DND-41 (cell line): ENCODE measurements around the gene EXOC1.

Experiments used
- EZH2 ChIP-seq: IDR thresholded peaks from 3 replicates; pipeline ENCODE4 v1.6.1; 2012; ENCODE audit warnings: borderline replicate concordance, low read depth, mild to moderate bottlenecking, moderate library complexity, low read length, inconsistent platforms; ENCODE audit not compliant: severe bottlenecking
- TF ChIP-seq, protein P1 (sequence below): IDR thresholded peaks from 2 replicates; pipeline ENCODE4 v1.5.1; 2012; ENCODE audit warnings: borderline replicate concordance, low read length, moderate library complexity, mild to moderate bottlenecking; ENCODE audit not compliant: poor library complexity, severe bottlenecking; ENCODE audit errors: extremely low read depth

- TF ChIP-seq, protein P1, sequence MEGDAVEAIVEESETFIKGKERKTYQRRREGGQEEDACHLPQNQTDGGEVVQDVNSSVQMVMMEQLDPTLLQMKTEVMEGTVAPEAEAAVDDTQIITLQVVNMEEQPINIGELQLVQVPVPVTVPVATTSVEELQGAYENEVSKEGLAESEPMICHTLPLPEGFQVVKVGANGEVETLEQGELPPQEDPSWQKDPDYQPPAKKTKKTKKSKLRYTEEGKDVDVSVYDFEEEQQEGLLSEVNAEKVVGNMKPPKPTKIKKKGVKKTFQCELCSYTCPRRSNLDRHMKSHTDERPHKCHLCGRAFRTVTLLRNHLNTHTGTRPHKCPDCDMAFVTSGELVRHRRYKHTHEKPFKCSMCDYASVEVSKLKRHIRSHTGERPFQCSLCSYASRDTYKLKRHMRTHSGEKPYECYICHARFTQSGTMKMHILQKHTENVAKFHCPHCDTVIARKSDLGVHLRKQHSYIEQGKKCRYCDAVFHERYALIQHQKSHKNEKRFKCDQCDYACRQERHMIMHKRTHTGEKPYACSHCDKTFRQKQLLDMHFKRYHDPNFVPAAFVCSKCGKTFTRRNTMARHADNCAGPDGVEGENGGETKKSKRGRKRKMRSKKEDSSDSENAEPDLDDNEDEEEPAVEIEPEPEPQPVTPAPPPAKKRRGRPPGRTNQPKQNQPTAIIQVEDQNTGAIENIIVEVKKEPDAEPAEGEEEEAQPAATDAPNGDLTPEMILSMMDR, result no peak
- TF ChIP-seq EZH2, result no peak
Measured at GRCh38 chr4:55826986-55827385, 26.5 kb upstream of the EXOC1 start.
